Ovary (tissue), 9 donors: ENCODE data around the gene NLGN1. TPM values are rescaled to one million over a fixed set of nuclear protein-coding genes. Genes with fewer than 3 reads are reported as not detected.
A peak's percentile ranks its signal among the peaks of the same experiment; 100 is the strongest.

Experiments
- DNase-seq, 5 donors: peaks; one replicate each; pipeline ENCODE4 v3.0.0-alpha.2; 2019 to 2020
- H3K27ac ChIP-seq, 2 donors: fragments of 200-600 bp; one replicate each; pipeline versions ENCODE4 v1.5.1 to v1.8.0; 2019 to 2022
- H3K27me3 ChIP-seq: fragments of 200-600 bp; one replicate; pipeline ENCODE4 v1.8.0; 2022
- H3K36me3 ChIP-seq: fragments of 200-600 bp; sonication (generic); one replicate; pipeline ENCODE4 v1.5.1; 2019
- H3K4me1 ChIP-seq: one replicate; pipeline ENCODE4 v1.8.1; 2013; ENCODE audit warnings: mild to moderate bottlenecking, moderate library complexity; ENCODE audit not compliant: insufficient read depth
- H3K4me3 ChIP-seq: fragments of 200-600 bp; sonication (generic); one replicate; pipeline ENCODE4 v1.5.1; 2017
- H3K9me3 ChIP-seq, 2 donors: fragments of 200-600 bp in 1 of 2; sonication (generic) in 1 of 2; one replicate each; pipeline versions ENCODE4 v1.5.1 to v1.8.1; 2013 to 2019; ENCODE audit warnings: mild to moderate bottlenecking in 1 of 2, moderate library complexity in 1 of 2
- EP300 ChIP-seq: sonication (generic); formaldehyde crosslinking; IDR thresholded peaks from one replicate; pipeline ENCODE4 v1.6.1; 2017; ENCODE audit warnings: antibody characterized with exemption
- POLR2A ChIP-seq: fragments of 450-650 bp; IDR thresholded peaks from one replicate; pipeline ENCODE4 v1.6.1; 2017; ENCODE audit warnings: antibody characterized with exemption, mild to moderate bottlenecking, moderate library complexity
- WGBS, 3 donors: extraction: QIAGEN DNeasy Blood & Tissue Kit in 1 of 3; methylation state at CpG; one replicate each; pipeline versions ENCODE4 v1.1.5 to v1.1.7; 2013 to 2017; 5-methylcytosine and 5-hydroxymethylcytosine counted together
- intact Hi-C, 4 donors: fragments of 100-400 bp; cut with DNase I; formaldehyde crosslinking; loops; one replicate each; pipeline versions ENCODE4 v1.11.0 to v1.15.1; 2022 to 2023
- polyA plus RNA-seq, 2 donors: library from polyadenylated mRNA; stranded (reverse); fragments of 200-250 nt in 1 of 2; fragments of 350-450 nt in 1 of 2; fragmentation: Illumina TruSeq in 1 of 2; extraction: RNeasy Lipid Tissue Mini Kit (QIAGEN cat#74804) in 1 of 2; gene quantifications; one replicate each; pipeline ENCODE4 v1.2.3, GENCODE V29; 2013 to 2014
- total RNA-seq, 7 donors: library from RNA; depleted of rRNA in 2 of 7; stranded (reverse); fragments of >200 nt in 2 of 7; fragmentation: NEBNext Ultra II Directional in 3 of 7; extraction: Animal tissue kit (Norgen Biotek cat#: 25700) in 3 of 7; gene quantifications; one replicate each; pipeline versions ENCODE4 v1.1.0 to v1.2.4, GENCODE V29; 2016 to 2023
- TF ChIP-seq, protein P1 (sequence below), 3 donors: fragments of 450-650 bp in 2 of 3; fragments of 200-600 bp in 1 of 3; IDR thresholded peaks; one replicate each; pipeline versions ENCODE4 v1.5.1 to v1.8.0; 2016 to 2022; ENCODE audit warnings: antibody characterized with exemption in 3 of 3, mild to moderate bottlenecking in 1 of 3
- donor health status: DM: no; HTN: no; CAD: no; lungs with moderate emphysema.
- donor health status: DM: no; HTN: no; CAD: no.
- donor health status: Bipolar disorder and iron deficiency.
- donor health status: DM: yes; HTN: yes; CAD: no.
- donor health status: DM: no; HTN: no; CAD: no.
- donor health status: DM: yes; HTN: yes; CAD: no.

The NLGN1 gene
- total and polyA plus RNA-seq, 9 donors, result 1.2 to 7.7 (median 4.6) TPM

DNA sequence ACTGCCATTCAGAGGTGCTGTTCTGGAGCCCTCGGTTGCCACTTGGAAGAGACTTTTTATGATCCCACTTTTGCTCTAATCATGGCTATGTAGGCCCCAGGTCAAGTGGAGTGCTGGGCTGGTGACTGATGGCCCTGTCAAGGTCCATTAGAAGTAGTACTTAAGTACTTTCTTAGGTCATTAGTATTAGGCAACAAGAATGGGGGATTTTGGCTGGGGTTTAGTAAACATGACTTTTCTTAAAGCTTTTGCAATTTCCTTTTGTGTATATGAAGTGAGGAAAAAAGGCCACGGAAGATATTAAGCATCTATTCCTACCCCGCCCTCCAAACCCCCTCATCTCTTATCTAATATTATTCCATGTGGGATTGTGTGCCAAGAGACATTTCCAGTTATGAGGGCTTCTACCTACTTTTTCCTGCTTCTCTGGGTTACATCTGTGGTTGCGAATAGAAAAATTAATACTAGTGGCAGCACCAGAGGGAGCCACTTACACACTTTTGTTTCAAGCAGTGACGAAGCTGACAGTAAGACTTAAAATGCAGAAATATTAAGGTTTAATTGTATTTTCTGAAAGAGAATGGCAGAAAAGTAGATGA lies 13.9 kb downstream of the NLGN1 start:
- intact Hi-C loops, result no loop called here
- DNase-seq, result peak in 1 of 5 donors; percentile 29
- Histone ChIP-seq H3K4me3 (no peak overlapping the region), H3K27me3 (no peaks in the 10 kb centered on the region), H3K27ac (no peak overlapping the region), H3K36me3 (no peaks in the 10 kb centered on the region), H3K4me1 (peaks cover 2% of the 10 kb centered on the region), H3K9me3 (no peaks in the 10 kb centered on the region)
- WGBS, 3 donors, result 22 to 30% (median 29%) methylated on average over 5 of the region's 5 CpGs
- TF ChIP-seq, protein P1, sequence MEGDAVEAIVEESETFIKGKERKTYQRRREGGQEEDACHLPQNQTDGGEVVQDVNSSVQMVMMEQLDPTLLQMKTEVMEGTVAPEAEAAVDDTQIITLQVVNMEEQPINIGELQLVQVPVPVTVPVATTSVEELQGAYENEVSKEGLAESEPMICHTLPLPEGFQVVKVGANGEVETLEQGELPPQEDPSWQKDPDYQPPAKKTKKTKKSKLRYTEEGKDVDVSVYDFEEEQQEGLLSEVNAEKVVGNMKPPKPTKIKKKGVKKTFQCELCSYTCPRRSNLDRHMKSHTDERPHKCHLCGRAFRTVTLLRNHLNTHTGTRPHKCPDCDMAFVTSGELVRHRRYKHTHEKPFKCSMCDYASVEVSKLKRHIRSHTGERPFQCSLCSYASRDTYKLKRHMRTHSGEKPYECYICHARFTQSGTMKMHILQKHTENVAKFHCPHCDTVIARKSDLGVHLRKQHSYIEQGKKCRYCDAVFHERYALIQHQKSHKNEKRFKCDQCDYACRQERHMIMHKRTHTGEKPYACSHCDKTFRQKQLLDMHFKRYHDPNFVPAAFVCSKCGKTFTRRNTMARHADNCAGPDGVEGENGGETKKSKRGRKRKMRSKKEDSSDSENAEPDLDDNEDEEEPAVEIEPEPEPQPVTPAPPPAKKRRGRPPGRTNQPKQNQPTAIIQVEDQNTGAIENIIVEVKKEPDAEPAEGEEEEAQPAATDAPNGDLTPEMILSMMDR (IDR thresholded peaks at IDR 0.05), result peak in 1 of 3 donors; percentile 23
- TF ChIP-seq EP300 (no peak), POLR2A (no peak)

DNA sequence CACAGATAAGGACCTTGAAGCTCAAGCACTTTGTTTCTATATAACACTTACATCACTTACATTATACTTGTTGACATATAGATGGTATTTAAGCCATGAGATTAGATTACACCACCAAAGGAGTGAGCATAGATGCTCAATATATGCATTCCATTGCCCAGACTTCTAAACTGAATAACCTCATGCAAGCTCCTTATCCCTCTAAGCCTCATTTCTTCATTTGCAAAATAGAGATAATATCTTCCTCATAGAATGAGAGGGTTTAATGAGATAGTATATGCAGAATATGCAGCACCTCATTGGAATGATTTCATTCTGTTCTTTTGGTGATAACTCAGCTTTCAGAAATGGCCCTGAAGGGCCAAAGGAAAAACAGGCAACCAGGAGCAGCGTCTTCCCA lies 18.5 kb downstream of the NLGN1 start:
- intact Hi-C loops, result no loop called here
- no peaks in the 10 kb centered on the region for H3K36me3 ChIP-seq
- TF ChIP-seq, protein P1 (IDR thresholded peaks at IDR 0.05), result no peak
- TF ChIP-seq EP300 (no peak), POLR2A (no peak)
- 74 to 81% (median 76%) methylated on average over 1 of the region's 1 CpG for WGBS, 3 donors
- H3K4me1 ChIP-seq, result peaks cover 2% of the 10 kb centered on the region
- no peak for DNase-seq
- no peaks in the 10 kb centered on the region for H3K9me3 ChIP-seq
- no peak overlapping the region for H3K4me3 ChIP-seq
- no peak overlapping the region for H3K27ac ChIP-seq
- H3K27me3 ChIP-seq, result no peaks in the 10 kb centered on the region

DNA sequence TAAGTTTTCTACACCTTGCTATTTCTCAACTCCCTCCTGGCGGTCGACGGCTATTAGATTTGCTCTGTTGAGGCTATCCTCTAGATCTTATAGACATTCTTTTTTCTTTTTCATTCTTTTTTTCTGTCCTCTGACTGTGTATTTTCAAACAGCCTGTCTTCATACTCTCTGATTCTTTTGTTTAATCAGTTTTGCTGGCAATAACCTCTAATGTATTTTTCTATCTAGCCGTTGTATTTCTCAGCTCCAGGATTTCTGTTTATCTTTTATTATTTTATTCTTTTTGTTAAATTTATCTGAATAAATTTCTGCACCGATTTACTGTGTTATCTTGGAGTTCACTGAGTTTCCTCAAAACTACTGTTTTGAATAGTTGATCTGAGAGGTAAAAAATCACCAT lies 31.5 kb downstream of the NLGN1 start:
- Histone ChIP-seq H3K27me3 (no peaks in the 10 kb centered on the region), H3K9me3 (peaks cover 0 to 4% of the 10 kb centered on the region in 2 donors), H3K36me3 (no peaks in the 10 kb centered on the region), H3K4me3 (no peak overlapping the region), H3K4me1 (no peaks in the 10 kb centered on the region), H3K27ac (no peak overlapping the region)
- TF ChIP-seq POLR2A (no peak), EP300 (no peak)
- TF ChIP-seq, protein P1 (IDR thresholded peaks at IDR 0.05), result no peak
- 89 to 94% (median 90%) methylated on average over 5 of the region's 5 CpGs for WGBS, 3 donors
- intact Hi-C loops, result no loop called here
- no peak for DNase-seq

DNA sequence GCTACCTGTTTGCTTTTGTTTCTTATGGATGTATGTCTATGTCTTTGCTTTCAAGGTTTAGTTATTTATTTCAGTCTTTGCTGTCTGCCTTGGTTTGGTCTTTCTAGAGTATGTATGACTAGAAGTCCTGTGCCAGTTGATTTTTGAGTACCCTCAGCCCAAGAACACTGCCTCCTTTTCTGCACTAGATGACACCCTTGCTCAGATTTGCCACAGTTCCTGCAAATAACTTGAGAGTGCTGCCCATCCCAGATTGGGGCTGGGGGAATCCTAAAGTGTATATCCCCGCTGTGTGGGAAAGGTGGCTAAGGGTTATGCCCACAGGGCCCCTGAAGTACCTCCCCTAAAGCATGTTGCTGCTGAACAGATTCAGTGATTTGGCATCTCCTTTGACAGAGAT lies 32.0 kb downstream of the NLGN1 start:
- Histone ChIP-seq H3K9me3 (peaks cover 0 to 4% of the 10 kb centered on the region in 2 donors), H3K4me3 (no peak overlapping the region), H3K4me1 (no peaks in the 10 kb centered on the region), H3K27me3 (no peaks in the 10 kb centered on the region), H3K27ac (no peak overlapping the region), H3K36me3 (no peaks in the 10 kb centered on the region)
- 83 to 95% (median 94%) methylated on average over 1 of the region's 1 CpG for WGBS, 3 donors
- DNase-seq, result no peak
- TF ChIP-seq POLR2A, result no peak
- no peak for TF ChIP-seq EP300
- TF ChIP-seq, protein P1 (IDR thresholded peaks at IDR 0.05), result no peak
- intact Hi-C loops, result no loop called here
